GM23338 (cell line): Measurements from ENCODE around the gene RASSF4.

ENCODE experiments used
- CREB1 ChIP-seq: fragments of 250-450 bp; sonication (Bioruptor Pico); IDR thresholded peaks from 2 replicates; pipeline ENCODE4 v1.5.0; 2020; ENCODE audit warnings: low read depth, mild to moderate bottlenecking, moderate library complexity
- CTCF ChIP-seq, 2 experiments: fragments of 200-600 bp in 1 of 2; sonication (generic) in 1 of 2; conservative IDR thresholded peaks; 2 replicates each; pipeline versions ENCODE4 v1.5.1 to v1.6.1; 2016 to 2017; ENCODE audit warnings: antibody characterized with exemption in 2 of 2, low read depth in 2 of 2, mild to moderate bottlenecking in 2 of 2, moderate library complexity in 1 of 2
- EZH2 ChIP-seq: fragments of 200-600 bp; sonication (generic); IDR thresholded peaks from one replicate; pipeline ENCODE4 v1.8.0; 2017; ENCODE audit warnings: antibody characterized with exemption, mild to moderate bottlenecking, low read depth; ENCODE audit not compliant: unreplicated experiment
- EZH2phosphoT487 ChIP-seq: fragments of 200-600 bp; sonication (generic); IDR thresholded peaks from one replicate; pipeline ENCODE4 v1.8.1; 2018; ENCODE audit warnings: antibody characterized with exemption; ENCODE audit not compliant: unreplicated experiment
- JUNB ChIP-seq: IDR thresholded peaks from one replicate; pipeline ENCODE4 v1.6.1; 2016; ENCODE audit warnings: antibody characterized with exemption; ENCODE audit not compliant: unreplicated experiment
- POLR2AphosphoS5 ChIP-seq: IDR thresholded peaks from 2 replicates; pipeline ENCODE4 v1.6.1; 2016; ENCODE audit warnings: antibody characterized with exemption, low read depth
- REST ChIP-seq: IDR thresholded peaks from one replicate; pipeline ENCODE4 v1.6.1; 2018; ENCODE audit warnings: antibody characterized with exemption; ENCODE audit not compliant: unreplicated experiment
- STAT1 ChIP-seq: IDR thresholded peaks from one replicate; pipeline ENCODE4 v1.6.1; 2016; ENCODE audit warnings: antibody characterized with exemption; ENCODE audit not compliant: unreplicated experiment
- ZNF114 ChIP-seq: fragments of 250-450 bp; sonication (Bioruptor Pico); IDR thresholded peaks from 2 replicates; pipeline ENCODE4 v1.5.0; 2020; ENCODE audit warnings: mild to moderate bottlenecking, moderate library complexity
- ZNF331 ChIP-seq: fragments of 250-450 bp; sonication (Bioruptor Pico); IDR thresholded peaks from 2 replicates; pipeline ENCODE4 v1.5.0; 2020; ENCODE audit warnings: low read depth, mild to moderate bottlenecking, moderate library complexity
- ZNF462 ChIP-seq: fragments of 250-450 bp; sonication (Bioruptor Pico); IDR thresholded peaks from 2 replicates; pipeline ENCODE4 v1.5.0; 2020; ENCODE audit warnings: mild to moderate bottlenecking, moderate library complexity
- TF ChIP-seq, protein P1 (sequence below): IDR thresholded peaks from 2 replicates; pipeline ENCODE4 v1.6.1; 2016; ENCODE audit warnings: antibody characterized with exemption

GRCh38 chr10:44969854-44970253 is 10.3 kb downstream of the RASSF4 start:
- TF ChIP-seq CTCF (conservative IDR thresholded peaks at IDR 0.05; ENCODE audit: low read depth in 2 of 2) (no peak), POLR2AphosphoS5 (no peak), EZH2 (no peak), EZH2phosphoT487 (no peak), CREB1 (no peak), ZNF462 (CRISPR knock-in tag) (no peak), REST (no peak), JUNB (no peak), ZNF114 (CRISPR knock-in tag) (no peak), STAT1 (no peak), ZNF331 (no peak)
- TF ChIP-seq, protein P1, sequence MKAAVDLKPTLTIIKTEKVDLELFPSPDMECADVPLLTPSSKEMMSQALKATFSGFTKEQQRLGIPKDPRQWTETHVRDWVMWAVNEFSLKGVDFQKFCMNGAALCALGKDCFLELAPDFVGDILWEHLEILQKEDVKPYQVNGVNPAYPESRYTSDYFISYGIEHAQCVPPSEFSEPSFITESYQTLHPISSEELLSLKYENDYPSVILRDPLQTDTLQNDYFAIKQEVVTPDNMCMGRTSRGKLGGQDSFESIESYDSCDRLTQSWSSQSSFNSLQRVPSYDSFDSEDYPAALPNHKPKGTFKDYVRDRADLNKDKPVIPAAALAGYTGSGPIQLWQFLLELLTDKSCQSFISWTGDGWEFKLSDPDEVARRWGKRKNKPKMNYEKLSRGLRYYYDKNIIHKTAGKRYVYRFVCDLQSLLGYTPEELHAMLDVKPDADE = no peak
